ENCODE results near the gene OR2F2. TPM values are rescaled to one million over a fixed set of nuclear protein-coding genes. Genes with fewer than 3 reads are reported as not detected.

The OR2F2 gene
- total RNA-seq, 2 donors from 2014 or later, result not detected

- WGBS, 2 donors, result 92 to 97% methylated on average over 2 of the region's 2 CpGs
- Histone ChIP-seq H3K27me3 (no peaks in the 10 kb centered on the region), H3K36me3 (replicated peaks in 1 of 2; ENCODE audit: insufficient read depth in 1 of 2, low read depth in 2 of 2) (no peaks in the 10 kb centered on the region), H3K4me3 (no peak overlapping the region), H3K9me3 (no peaks in the 10 kb centered on the region), H3K27ac (no peak overlapping the region), H3K4me1 (no peaks in the 10 kb centered on the region)
- intact Hi-C loops (cut with DNase I), result no loop called here
- no peak for TF ChIP-seq POLR2A (IDR thresholded peaks at IDR 0.05)
- ATAC-seq, result no peak
- no peak for DNase-seq
These were observed 44.5 kb upstream of the OR2F2 start for GRCh38 chr7:143890558-143890957.

- H3K27ac ChIP-seq, result no peak overlapping the region
- no peak for ATAC-seq
- H3K9me3 ChIP-seq, result no peaks in the 10 kb centered on the region
- TF ChIP-seq POLR2A (IDR thresholded peaks at IDR 0.05) (no peak), CTCF (IDR thresholded peaks at IDR 0.05) (no peak)
- no peak overlapping the region for H3K4me3 ChIP-seq
- H3K4me1 ChIP-seq, result no peaks in the 10 kb centered on the region
- 73% methylated on average over 2 of the region's 2 CpGs for WGBS, 2 donors
- intact Hi-C loops (cut with DNase I), result no loop called here
- H3K27me3 ChIP-seq, result no peaks in the 10 kb centered on the region
- DNase-seq, result no peak
- no peaks in the 10 kb centered on the region for H3K36me3 ChIP-seq (replicated peaks in 1 of 2; ENCODE audit: insufficient read depth in 1 of 2, low read depth in 2 of 2)
These were observed 43.6 kb upstream of the OR2F2 start for GRCh38 chr7:143891457-143891856.

DNA sequence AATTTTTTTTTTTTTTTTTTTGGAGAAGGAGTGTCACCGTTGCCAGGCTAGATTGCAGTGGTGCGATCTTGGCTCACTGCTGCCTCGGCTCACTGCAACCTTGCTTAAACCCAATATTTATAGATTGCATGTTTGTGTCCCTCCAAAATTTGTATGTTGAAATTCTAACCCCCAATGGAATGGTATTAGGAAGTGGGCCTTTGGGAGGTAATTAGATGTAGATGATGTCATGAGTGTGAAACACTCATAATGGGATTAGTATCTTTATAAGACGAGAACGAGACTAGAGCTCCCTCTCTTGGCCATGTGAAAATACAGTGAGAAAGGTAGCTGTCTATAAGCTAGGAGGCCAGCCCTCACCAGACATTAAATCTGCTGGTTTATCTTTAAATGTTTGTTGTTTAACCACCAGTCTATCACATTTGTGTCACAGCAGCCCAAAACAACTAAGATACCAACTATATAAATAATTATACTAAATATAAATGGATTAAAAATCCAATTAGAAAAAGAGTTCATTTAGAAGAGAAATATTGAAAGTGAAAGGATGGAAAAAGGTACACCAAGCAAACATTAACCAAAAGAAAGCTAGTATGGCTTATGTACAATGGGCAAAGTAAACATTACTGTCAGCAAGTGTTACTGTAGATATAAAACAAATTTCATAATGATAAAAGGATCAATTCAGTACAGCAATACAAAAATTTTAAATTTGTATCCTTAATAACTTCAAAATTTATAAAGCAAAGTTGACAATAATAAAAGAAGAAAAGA is 42.3 kb upstream of the OR2F2 start:
- ATAC-seq, result no peak
- 92 to 95% methylated on average over 5 of the region's 5 CpGs for WGBS, 2 donors

DNA sequence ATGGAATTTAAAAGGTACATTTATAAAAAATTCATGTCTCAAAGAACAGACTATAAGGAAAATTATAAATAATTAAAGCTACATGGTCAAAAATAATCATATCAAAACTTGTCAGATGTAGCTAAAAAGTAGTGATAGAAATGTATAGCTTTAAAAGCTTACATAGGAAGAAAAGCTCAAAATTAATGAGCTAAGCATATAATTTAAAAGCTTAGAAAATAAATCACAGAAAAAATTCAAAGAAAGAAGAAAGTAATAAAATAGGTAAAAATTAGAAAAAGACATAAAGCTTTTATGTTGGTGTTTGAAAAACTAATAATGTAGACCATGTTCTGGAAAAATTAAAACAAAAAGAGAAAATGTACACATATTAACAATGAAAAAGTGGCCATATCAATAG is 38.4 kb upstream of the OR2F2 start:
- H3K27me3 ChIP-seq, result no peaks in the 10 kb centered on the region
- DNase-seq, result no peak
- H3K4me3 ChIP-seq, result no peak overlapping the region
- TF ChIP-seq CTCF (IDR thresholded peaks at IDR 0.05), result no peak
- TF ChIP-seq POLR2A (IDR thresholded peaks at IDR 0.05), result no peak
- H3K36me3 ChIP-seq (replicated peaks in 1 of 2; ENCODE audit: insufficient read depth in 1 of 2, low read depth in 2 of 2), result no peaks in the 10 kb centered on the region
- H3K9me3 ChIP-seq, result no peaks in the 10 kb centered on the region
- peaks cover 19% of the 10 kb centered on the region for H3K4me1 ChIP-seq
- H3K27ac ChIP-seq, result no peak overlapping the region
- intact Hi-C loops (cut with DNase I), result no loop called here
- no peak for ATAC-seq

More for the DNA sequence above, 42.3 kb upstream of the OR2F2 start:
- Histone ChIP-seq H3K36me3 (replicated peaks in 1 of 2; ENCODE audit: insufficient read depth in 1 of 2, low read depth in 2 of 2) (no peaks in the 10 kb centered on the region), H3K9me3 (no peaks in the 10 kb centered on the region), H3K27me3 (no peaks in the 10 kb centered on the region), H3K27ac (no peak overlapping the region), H3K4me1 (no peaks in the 10 kb centered on the region), H3K4me3 (no peak overlapping the region)
- intact Hi-C loops (cut with DNase I), result no loop called here
- TF ChIP-seq POLR2A (IDR thresholded peaks at IDR 0.05) (no peak), CTCF (IDR thresholded peaks at IDR 0.05) (no peak)
- no peak for DNase-seq

GRCh38 chr7:143898810-143899209 is 36.2 kb upstream of the OR2F2 start:
- no peak for ATAC-seq
- intact Hi-C loops (cut with DNase I), result no loop called here
- Histone ChIP-seq H3K9me3 (no peaks in the 10 kb centered on the region), H3K4me3 (no peak overlapping the region), H3K4me1 (peaks cover 19% of the 10 kb centered on the region), H3K27me3 (no peaks in the 10 kb centered on the region), H3K36me3 (replicated peaks in 1 of 2; ENCODE audit: insufficient read depth in 1 of 2, low read depth in 2 of 2) (no peaks in the 10 kb centered on the region), H3K27ac (no peak overlapping the region)
- no peak for DNase-seq
- TF ChIP-seq POLR2A (IDR thresholded peaks at IDR 0.05), result no peak
- no peak for TF ChIP-seq CTCF (IDR thresholded peaks at IDR 0.05)
- 100% methylated on average over 1 of the region's 1 CpG for WGBS, 2 donors
